PC-9 (cell line): ENCODE measurements around the gene LRFN3.
"Not testable (repeated sequence)": the region's sequence is repeated elsewhere in the genome, so short reads cannot be mapped to it uniquely, and the experiment has no call there.

Experiments used
- CTCF ChIP-seq: fragments of 200-600 bp; sonication (generic); conservative IDR thresholded peaks from 2 replicates; pipeline ENCODE4 v1.6.1; 2017; ENCODE audit warnings: mixed run types, antibody characterized with exemption, mild to moderate bottlenecking, moderate library complexity
- EZH2 ChIP-seq: fragments of 200-600 bp; sonication (generic); IDR thresholded peaks from 2 replicates; pipeline ENCODE4 v1.8.0; 2017; ENCODE audit warnings: antibody characterized with exemption, low read depth

GRCh38 chr19:35910355-35910754, 25.8 kb upstream of the LRFN3 start:
- not testable (repeated sequence) for TF ChIP-seq CTCF, EZH2
